Hypothalamus (tissue), 51 donors: Measurements from ENCODE around the gene RPS14.
A peak's percentile ranks its signal among the peaks of the same experiment; 100 is the strongest.

ENCODE experiments used
- DNase-seq, 51 donors: peaks; one replicate each; lab custom pipeline; 2025; lab: John Stamatoyannopoulos, UW

The RPS14 gene

DNA sequence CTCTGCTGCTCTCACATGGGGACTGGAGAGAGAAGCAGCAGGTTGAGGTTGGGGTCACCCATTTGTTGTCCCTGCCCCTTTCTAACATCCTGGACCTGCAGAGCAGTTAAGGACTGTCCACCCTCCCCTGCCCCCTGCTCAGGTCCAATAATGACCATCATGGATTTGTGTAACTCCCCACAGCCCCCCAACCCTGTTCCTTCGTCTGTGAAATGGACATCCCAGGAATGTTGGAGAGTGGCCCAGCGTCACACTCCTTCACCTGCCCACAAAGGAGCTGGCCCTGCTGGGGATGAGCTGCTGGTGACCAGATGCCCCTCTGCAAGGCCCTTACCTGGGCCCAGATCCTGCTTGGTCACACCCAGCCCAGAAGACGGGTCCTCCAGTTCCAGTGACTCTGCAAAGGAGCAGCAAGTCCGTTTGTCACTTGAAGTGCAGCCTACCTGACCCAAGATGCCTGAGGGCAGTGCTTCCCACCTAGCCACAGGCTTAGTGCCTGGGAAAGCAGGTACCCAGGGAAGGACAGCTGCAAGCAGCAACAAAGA is 47.2 kb downstream of the RPS14 start:
- DNase-seq, result no peak

DNA sequence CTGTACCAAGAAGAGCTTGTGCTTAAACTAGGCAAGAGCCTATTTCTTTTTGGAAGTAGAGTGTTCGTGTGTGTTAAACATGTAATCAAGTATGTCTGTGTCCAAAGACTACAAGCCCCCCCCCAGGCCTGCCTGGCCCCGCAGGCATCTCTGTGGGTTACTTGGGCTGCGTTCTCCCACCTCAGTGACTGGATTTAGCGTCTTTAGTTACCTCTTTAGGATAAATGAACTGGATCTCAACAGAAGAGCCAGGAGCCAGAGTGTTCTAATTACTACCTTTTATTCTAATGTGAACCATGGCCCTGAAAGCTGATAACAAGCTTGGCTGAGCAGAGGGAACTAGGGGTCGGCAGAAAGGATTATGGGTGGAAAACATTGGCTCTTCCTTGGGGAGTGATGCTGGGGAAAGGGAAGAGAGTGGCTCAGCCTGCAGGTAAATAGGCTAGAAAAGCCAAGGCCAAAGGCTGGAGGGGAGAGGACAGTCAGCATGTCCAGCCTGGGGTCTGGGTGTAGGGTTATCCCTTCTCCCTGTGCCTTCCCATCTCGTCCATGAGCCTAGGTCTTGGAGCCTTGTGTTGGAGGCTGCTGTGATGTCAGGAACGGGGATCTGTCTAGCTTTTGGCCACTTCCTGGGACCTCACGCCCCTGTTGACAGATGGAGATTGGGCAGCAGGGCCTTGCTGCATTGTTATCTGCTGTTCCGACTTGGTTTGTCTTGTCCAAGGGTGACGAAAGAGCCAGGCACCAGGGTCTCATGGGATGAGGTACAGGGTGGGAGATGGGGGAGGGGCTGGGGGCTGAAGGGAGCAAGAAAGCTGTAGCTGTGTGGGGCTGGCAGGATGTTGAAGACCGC is 47.9 kb downstream of the RPS14 start:
- DNase-seq, result no peak

DNA sequence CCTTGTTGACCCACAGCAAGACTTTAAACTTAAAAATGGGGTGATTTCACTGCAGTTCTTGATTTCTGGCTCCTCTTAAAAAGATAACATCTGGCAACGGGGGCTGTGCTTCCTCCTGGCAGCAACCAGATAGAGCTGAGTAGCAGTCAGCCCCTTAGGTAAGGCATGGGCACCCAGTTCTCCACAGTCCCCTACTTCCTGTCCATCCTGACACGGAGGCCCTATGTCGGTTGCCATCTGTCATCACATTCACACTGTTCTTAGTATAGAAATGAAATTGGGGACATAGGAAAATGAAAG is 48.5 kb downstream of the RPS14 start:
- no peak for DNase-seq

DNA sequence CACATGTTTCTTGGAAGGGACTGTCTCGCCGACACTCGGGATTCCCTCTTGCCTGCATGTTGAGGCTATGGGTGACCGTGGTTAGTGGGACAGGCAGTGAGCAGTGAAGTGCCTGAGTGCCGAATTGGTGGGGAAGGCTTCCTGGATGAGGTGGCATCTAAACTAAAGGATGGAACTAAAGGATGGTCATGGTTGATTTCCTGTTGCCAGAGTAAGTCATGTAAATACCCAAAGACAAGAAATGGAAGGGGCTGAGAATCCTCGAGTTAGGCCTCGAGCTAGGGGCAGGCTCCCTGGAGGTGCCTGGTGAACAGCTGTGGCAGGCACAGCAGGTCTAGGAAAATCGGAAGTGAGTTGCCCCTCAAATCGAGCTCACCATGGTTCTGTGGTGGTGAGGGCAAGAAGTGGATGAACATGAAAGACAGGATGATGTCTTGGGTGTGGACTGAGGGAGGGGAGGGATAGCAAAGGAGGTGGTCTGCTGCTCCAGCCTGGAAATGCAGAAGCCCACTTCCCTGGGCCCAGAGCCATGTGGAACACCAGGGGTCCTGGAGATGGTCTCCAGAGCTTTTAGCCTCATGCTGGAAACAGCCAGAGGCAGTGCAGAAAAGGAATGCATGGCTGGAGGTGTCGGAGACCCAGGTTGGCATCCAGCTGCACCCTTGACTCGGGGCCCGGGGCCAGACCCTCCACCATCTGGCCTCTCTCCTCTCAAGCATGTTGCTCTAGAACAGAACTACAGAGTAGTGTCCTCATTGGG is 49.0 kb downstream of the RPS14 start:
- DNase-seq, result no peak

- DNase-seq, result no peak
Measured at GRCh38 chr5:150399524-150400211, 49.9 kb downstream of the RPS14 start.

GRCh38 chr5:150398722-150399523 is 50.6 kb downstream of the RPS14 start:
- DNase-seq, result no peak

DNA sequence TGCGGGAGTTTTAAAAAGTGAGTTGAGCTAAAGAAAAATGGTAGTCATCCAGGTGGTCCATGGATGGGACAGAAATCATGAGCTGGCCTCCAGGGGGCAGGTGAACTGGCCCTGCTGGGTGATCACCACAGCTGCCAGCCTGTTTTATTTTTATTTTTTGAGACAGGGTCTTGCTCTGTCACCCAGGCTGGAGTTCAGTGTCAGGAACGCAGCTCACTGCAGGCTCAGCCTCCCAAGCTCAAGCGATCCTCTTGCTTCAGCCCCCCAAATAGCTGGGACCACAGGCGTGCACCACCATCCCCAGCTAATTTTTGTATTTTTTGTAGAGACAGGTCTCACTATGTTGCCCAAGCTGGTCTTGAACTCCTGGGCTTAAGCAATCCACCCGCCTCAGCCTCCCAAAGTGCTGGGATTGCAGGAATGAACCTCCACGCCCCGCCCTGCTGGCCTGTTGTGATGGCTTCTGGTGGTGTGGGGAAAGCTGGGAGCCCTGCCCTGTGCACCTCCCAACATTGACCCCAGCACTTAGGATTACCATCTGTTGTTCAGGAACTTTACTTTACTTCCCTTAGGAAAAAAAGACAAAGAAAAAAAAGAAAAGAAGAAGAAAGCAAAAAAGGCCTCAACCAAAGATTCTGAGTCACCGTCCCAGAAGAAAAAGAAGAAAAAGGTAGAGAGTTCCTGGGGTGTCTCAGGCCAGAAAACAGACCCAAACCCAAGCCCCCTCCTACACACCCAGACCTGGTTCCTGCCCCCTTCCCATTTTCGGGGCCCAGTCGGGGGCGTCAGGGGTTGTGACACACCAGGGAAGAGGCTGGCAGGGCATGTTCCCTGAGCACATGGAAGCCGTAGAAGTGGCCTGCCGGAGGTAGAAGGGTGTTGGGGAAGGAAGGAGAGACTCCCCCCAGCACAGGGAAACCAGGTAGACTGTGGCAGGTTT is 51.5 kb downstream of the RPS14 start:
- no peak for DNase-seq

DNA sequence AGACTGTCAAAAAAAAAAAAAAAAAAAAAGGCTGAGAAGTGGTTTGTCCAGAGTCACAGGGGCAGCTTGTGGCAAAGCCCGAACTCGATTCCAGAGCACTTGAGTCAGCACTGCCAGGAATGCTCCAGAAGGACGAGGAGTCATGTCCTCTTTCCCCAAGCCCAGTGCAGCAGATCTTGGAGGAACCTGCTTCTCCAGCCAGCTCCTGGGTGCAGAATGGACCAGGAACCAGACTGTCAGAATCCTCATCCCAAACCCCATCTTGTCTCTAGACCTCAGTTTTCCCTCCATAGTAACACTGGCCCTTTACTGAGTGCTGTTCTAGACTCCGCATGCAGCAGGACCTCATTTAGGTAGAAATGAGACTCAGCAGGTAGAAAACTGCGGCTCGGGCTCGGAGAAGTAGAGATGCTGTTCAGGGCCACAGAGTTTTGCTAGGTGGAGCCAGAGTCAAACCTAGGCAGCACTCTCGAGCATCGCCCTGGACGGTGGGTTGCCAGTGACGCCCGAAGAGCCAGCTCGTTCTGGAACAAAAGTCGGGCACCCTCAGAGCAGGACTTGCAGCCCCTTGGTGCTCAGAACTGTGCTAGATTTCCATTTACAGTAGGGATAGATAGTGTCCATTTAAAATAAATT is 52.3 kb downstream of the RPS14 start:
- peak in 1 of 51 donors; percentile 3 for DNase-seq

GRCh38 chr5:150396267-150396666 is 53.3 kb downstream of the RPS14 start:
- no peak for DNase-seq

- DNase-seq, result no peak
Measured at GRCh38 chr5:150395688-150395975, 53.9 kb downstream of the RPS14 start.

DNA sequence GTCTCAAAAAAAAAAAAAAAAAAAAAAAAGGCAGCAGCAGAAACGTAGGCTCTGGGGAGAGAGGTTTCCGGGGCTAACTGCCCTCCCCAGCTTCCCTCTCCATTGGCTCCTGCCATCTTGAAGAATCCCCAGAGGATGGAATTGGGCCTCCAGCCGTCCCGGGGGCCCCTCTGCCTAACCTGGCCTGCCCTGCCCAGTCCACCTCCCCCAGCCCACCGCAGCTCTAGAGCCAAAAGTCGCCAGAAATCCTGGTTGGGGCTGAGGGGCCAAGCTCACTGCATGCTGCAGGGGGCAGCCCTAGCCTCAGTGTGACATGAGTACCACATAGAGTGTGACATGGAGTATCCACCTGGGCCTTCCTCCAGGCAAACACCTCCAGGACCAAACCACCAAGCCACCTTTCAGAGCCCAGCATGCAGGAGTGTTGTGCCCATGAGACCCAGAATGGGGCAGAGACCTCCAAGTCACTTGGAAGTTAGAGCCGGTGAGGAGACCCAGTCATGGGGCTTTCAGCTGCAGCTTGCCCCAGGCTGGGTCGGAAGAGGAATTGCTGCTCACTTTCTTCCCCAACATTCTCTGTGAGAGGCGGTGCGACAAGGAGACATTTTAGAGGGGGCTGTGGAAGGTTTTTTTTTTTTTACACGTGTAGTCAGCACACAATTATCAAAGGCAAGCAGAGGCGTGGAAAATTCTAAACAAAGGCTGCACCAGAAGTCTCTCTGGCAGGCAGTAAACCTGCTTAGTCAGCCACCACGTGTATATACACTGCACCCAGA is 54.4 kb downstream of the RPS14 start:
- DNase-seq, result peak in 1 of 51 donors; percentile 50

GRCh38 chr5:150394131-150394530 is 55.4 kb downstream of the RPS14 start:
- DNase-seq, result no peak

DNA sequence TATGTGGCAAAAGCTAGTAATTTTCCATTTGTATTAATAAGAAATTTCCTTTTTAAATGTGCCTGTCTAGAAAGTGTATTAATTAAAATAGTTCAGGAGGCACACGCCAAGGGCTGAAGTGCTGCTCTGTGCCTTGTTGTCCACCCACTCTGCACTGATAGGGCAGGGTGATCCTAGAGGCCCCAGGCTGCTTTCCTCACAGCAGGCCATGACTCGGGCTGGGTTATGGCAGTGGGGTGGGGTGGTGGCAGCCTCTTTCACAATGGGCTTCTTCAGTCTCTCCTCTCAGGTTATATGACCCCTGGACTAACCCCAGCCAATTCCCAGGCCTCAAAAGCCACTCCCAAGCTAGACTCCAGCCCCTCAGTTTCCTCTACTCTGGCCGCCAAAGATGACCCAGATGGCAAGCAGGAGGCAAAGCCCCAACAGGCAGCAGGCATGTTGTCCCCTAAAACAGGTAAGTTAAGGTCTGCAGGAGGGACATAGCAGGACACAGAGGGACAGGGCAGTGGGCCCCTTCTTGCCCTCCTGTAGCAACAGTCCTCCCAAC is 56.4 kb downstream of the RPS14 start:
- no peak for DNase-seq

DNA sequence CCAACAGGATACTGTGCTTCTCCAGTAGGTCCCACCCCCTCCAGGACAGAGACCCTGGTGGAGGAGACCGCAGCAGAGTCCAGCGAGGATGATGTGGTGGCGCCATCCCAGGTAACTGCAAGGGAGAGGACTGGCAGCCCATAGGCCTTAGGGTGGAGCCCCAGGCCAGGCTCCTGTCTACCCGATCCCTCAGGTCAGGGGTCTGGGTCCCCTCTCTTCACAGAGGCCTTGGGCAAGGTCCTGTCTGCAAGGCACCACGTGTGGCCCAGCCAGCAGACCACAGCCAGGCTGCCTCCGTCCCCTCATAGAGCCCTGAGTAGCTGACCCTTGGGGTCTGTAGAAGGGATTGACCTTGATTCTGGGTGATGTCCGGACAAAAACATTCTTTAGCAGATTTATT is 56.9 kb downstream of the RPS14 start:
- DNase-seq, result no peak
